GM18520 (cell line): ENCODE measurements around the gene SLC44A1.
A peak's percentile ranks its signal among the peaks of the same experiment; 100 is the strongest.

ENCODE experiments used
- ATAC-seq: cut with Tn5 transposase; IDR thresholded peaks from one replicate; pipeline ENCODE4 v1.9.1; 2021; ENCODE audit not compliant: unreplicated experiment

Gene SLC44A1

DNA sequence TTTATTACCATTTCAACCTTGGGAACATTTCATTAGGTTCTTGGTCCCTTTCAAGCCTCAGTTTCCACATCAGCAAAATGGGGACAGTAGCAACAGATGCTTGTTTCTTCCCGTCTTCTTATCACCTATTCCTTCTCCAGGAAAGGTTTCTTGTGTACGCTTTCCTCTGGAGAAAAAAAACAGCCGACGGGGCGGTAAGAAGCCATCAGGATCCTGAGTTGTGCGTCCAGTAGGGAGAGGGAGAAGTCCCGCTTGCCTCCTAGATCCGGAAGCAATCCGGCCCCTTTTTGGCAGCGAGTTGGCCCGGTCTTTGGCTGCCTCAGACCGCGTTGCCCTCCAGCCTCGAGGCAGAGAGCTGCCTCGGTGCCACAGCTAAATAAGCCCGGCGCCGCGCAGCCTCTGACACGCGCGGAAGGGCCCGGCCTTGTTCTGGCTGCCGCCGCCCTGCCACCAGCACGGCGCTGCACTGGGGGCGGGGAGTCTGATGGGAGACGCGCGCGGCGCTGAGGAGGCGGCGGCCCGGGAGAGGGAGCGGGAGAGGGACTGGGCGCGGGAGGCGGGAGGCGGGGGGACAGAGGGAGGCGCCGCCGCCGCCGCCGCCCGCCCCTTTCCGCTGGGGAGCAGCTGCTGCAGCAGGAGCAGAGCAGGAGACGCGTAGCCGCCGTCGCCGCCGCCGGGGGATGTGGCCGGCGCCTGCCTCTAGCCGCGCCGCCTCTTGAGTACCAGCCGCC, at the start of gene SLC44A1:
TSS of gene SLC44A1 (plus strand) at position 649 of the 731 bp plus-strand sequence. CDS start 218 bp downstream, outside the sequence.
- peak; percentile 87 for ATAC-seq

DNA sequence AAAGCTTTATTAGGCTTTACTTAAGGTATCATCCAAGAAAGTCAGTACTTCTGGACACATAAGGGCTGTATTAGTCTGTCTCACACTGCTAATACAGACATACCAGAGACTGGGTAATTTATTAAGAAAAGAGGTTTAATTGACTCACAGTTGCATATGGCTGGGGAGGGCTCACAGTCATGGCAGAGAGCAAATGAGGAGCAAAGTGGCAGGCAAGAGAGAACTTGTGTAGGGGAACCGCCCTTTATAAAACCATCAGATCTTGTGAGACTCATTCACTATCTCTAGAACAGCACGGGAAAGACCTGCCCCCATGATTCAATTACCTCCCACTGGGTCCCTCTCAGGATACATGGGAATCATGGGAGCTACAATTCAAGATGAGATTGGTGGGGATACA, 49.2 kb upstream of the SLC44A1 start:
- no peak for ATAC-seq

DNA sequence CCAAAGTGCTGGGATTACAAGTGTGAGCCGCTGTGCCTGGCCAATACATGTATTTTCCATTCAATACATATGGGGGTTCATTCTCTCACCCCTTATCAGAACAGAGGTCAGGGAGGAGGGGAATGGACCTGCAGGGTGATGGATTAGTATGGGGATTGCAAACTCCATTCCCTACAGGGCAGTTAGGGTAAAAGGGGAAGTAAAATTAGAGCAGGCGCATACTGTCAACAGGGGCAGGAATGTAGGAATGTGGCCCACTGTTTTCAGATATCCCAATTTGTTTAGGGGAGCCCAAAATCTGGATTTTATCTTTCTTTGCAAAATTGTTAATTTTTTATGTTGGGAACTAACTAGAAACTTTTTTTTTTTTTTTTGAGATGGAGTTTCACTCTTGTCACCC, 46.4 kb upstream of the SLC44A1 start:
- ATAC-seq, result no peak

DNA sequence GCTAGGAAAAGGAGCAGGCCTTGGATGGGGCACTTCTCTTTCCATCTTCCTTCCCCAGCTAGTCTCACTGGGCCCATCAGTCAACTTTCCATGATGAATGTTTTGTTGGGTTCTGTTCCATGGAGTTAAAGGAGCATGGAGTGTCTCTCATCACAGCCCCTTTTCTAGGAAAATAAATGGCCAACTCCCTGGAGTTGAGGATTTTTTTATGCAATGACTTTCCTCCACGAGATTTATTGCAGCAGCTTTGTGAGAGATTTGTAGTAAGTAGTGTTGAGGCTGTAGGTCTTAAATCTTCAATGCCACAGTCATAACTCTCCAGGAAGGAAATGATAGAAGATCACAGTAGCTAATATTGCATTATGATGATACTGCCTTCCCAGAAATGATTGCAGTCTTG, 45.6 kb upstream of the SLC44A1 start:
- ATAC-seq, result no peak

DNA sequence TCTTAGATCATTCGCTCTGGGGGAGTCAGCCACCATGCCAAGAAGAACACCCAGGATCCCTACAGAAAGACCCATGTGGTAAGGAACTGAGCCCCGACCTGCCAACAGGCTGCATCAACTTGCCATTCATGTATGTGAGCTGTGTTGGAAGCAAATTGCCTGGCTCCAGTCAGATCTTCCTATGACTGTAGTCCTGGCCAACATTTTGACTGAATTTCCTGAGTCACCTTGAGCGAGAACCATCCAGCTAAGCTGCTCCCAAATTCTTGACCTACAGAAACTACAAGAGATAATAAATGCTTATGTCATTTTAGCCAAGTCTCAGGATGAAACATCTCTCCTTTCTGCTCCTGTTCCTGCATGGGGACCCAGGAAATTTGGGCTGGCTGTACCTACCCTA, 40.0 kb upstream of the SLC44A1 start:
- ATAC-seq, result no peak

DNA sequence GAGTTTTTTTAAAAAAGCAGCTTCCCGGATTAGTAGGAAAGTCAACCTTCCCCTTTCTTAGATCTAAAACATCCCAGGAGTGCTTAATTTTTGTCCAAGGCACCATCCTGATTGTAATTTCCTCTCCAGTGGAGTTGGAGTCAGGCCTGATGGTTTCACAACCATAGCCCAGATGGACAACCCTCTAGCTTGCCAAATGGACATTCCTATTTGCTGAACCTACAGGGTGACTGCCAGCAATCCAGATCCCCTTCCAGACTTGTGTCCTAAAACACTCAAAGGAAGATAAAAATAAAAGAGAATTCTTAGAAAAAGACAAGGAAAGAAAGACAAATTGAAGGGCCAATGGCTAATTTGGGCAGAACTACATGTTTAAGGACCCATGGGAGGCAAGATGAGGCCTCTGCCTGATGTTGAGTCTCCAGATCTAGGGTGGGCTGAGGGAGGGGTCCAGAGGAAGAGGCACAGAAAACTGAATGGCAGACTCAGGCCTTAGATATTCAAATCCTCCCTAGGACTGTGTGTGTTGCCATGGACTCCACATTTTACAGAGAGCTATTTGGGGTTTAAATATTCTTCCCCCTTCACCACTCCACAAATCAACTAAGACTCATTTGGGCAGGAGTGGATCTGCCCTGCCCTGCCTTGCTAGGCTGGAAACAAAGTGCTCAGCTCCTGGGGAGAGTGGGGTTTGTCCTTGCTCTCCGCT, 38.5 kb upstream of the SLC44A1 start:
- ATAC-seq, result no peak

DNA sequence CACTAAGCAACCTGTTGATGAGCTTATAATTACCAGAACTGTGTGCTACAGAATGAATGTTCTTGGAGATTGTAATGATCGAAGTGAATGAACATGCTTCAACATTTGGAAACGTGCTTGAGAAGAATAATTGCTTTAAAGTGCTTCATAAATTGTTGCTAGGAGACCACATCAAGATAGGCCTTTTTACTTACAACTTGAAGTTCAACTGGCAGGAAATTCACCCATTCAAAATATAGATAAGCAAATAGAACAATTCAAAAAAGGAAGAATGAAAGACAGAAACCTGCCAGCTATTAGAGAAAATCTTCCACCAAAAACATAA, 38.0 kb upstream of the SLC44A1 start:
- ATAC-seq, result no peak

DNA sequence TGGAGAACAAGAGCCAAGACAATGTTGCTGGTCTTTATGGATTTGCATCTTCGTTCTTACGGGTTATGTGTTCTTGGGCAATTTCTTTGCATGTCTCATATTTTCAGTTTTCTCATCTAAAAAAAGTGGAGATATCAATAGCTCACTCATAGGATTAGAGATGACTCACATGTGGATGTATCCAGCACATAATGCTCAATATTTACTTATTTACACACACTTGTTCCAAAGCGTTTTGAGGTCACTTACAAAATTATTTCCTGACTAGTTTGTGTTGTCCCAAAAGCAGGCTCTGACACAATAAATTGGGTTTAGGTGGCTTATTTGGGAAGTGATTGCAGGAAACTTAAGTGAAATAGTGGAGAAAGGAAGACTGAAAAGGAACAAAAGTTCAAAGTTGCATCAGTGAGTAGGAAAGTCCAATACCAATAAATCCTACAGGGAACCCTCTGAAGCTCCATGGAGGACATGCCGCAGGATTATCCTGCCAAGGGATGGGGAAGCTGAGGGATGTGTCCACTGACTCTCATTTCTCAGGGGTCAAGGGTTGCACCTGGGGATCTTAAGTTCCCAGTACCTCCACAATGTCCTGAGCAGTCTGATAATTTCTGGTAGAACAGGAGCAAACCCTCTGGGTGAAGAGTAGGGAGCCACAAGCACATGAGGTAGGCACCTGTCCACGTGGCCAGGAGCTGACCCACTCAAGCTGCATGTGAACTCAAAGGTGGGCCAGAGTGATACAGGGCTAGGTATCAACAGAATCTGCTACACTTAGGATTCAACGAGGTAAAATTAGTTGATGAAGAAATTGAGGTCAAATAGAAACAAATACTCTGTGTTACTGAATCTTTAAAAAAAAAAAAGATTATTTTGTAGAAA, 37.4 kb upstream of the SLC44A1 start:
- ATAC-seq, result no peak

DNA sequence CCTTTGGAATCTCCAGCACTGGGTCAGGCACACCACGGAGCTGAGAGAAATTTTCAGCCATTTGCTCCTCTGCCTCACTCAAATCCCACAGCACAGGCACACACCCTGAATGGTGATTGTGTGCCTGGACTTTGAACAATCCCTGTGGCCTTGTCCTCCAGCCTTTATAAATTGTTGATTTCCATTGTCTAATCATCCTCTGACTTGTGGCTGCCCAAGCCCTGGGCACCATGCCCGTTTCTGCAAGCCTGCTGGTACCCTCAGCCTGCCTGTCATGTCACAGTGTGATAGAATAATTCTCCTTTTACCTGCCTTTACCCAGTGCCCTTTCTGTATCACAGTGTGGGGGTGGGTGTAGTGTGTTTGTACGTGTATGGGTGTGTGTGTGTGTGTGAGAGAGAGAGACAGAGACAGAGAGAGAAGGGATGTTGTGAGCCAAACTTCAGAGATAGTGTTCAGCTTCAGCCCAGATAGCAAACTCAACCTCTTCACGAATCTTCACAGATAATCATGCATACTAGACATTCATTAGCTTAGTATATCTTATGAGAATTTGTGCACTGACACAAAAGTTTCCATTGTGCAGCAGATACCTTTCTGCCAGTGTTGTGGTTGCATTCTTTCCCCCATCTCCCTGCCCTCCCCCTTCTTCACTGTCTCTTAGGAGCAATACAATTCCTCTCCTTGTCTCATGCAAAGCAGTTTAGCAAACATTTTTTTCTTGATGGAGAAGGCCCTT, 27.8 kb upstream of the SLC44A1 start:
- no peak for ATAC-seq

DNA sequence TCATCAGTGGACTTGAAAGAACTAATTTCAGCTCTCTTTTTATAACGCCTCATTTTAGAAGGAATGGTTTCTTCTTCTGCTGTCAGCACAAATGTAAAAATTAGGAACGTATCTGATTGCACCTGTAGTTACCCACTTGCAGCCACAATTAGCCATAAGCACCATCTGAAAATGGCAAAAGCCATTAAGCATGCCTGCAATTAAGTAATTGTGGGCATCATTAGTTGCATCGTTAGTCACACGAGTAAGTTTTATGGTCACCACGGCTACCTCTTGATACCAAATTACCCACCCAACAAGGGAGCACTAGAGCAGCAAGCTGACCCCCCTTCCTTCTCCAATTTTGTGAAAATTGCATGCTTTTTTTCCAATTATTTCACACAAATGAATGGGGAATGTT, 25.8 kb upstream of the SLC44A1 start:
- no peak for ATAC-seq

DNA sequence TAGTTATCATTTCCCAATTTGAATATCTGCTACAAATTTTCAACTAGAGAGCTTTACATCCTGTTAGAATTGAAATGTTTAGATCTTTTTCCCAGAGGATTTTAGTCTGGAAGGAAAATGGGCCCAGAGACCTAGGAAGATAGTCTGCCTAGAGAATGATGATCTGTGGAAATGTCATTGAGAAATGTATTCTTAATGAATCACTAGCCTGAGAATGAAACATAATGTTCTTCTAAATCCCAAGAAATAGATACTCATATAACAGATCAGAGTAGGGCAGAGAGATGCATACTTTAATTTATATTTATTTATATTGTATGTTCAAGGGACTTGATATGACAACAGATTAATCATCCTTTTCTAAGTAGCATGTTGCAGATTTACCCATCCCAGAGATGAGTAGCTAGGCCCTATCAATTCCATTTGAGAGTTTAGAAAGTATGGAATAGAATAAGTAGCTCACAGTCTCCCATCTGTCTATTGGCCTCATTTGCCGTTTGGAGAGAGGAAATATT, 25.1 kb upstream of the SLC44A1 start:
- no peak for ATAC-seq

DNA sequence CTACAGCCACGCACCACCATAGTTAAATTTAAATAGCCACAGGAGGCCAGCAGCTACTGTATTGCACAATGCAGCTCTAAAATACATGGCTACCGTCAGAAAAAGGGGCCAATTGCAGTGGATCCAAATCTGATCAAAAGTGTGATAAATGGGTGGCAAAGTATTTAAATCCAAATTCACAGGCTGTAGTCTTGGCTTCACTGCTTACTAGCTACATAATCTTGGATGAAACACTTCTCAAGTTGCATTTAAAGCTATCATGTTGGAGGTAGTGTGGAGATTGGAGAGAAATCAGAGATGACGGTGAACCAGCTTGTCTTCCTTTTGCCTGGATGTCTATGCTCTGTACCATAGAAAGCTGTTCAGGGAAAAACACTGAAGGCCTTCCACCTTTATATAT, 24.0 kb upstream of the SLC44A1 start:
- no peak for ATAC-seq

DNA sequence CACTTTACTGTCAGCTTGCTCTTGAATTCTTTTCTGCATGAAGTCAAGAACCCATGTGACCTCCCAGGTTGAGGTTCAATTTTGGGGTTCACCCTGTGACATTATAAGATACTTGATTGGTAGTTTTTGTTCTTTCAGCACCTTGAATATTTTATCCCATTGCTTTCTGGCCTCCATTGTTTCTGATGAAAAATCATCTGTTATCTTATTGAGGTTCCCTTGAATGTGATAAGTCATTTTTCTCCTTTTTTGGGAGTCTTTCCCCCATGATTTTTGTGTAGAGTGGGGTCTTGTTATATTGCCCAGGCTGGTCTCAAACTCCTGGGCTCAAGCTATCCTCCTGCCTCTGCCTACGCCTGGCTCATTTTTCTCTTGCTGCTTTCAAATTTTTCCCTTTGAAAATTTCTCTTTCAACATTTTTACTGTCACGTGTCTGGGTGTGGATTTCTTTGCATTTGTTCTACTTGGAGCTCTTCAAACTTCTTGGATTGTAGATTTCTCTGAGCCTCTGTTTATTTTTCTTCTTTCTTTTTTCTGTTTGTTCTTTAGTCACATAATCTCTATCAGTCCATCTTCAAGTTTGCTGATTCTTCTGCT, 20.8 kb upstream of the SLC44A1 start:
- ATAC-seq, result no peak

DNA sequence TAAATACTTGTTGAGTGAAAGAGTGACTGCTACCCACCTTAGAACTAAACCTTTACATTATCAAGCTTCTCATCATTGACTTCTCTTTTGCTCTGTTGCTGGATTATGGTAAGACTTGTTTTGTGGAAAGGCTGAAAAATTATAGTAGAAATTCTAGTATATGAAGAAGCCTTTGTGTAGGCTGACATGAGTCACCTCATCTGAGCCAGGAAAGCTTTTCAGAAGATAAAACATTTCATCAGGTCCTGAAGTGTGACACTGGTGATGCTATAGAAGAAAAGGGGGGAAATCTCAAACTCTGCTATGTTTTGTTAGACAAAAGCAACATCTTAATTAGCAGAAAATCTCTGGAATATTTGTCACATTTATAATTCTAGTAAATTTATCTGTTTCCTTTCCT, 18.4 kb upstream of the SLC44A1 start:
- no peak for ATAC-seq

DNA sequence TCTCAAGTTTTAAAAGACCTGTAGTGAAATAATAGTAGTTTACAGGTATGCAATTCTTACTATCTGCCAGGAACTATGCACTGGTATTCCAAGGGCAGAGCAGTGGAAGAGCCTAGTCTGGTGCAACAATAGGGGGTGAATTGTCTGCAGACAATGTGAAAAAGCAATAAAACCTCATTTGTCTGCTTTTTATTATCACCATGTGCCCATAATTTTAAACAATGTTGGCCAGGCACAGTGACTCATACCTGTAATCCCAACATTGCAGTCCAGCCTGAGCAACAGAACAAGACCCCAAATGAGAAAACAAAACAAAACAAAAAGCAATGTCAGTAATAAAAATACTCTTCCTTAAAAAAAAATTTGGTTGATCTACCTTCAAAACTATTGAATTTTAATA, 12.2 kb upstream of the SLC44A1 start:
- no peak for ATAC-seq

DNA sequence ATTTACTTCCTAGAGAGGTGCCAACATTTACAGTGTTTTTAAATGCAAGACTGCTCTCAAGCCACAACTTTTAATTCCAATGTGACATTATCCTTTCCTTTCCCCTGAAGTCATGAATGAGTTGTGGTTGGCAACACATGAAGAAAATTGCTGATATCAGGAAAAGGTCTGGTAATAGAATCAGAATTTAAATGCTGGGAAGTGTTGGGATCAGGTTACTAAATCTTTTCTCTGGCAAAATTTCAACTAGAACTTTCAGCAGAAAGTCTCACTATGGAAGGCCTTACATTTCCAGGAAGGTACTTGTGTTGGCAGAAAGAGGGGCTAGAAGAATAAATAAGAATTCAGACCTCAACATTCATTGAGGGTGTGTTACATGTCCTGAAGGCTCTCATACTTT, 10.6 kb upstream of the SLC44A1 start:
- no peak for ATAC-seq

DNA sequence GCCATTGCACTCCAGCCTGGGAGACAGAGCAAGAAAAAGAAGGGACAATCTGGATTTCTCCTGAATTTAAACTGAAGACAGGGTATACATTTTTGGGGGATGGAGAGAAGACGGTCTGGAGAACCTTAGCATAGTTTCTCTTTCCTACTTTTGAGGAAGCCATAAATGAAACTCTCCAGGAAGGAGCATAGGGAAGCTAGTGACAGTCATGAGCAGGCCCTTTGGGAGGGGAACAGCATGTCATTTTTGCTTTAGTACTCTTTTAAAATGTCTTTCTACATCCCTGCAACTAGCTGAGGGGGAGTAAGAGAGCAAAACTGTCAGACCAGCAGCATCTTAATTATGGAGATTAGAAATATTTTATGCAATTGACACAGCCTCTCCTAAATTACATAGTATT, 8.2 kb upstream of the SLC44A1 start:
- no peak for ATAC-seq

DNA sequence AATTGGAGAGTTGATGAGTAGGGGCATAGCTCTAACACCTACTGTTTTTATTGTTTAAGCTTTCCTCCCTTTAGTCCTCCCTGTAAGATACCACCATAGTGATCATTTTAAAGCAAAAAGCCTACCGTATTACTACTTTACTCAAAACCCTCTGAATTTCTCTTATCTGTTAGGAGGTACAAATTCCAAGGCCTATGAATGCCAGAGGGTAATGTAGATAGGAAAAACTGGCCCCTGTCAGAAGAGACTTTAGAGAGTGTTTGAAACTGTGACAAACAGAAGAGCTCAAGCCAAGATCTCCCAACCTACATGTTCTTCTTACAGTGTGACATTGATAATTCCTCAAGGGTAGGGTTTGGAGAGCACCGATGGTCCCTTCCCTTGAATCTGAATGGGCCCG, 7.2 kb upstream of the SLC44A1 start:
- ATAC-seq, result no peak

DNA sequence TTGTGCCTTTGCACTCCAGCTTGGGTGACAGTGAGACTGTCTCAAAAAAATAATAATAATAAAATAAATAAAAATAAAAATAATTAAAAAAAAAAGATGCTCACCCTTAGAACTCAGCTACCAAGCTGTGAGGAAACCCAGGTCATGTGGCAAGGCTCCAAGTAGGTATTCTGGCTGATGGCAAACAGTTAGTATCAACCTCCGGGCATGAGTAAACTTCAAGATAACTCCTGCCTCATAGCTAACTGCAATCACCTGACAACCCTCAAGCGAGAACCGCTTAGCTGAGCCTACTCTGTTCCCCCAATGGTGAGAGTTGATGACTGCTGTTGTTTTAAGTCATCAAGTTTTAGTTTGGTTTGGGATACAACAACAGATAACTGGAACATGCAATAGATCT, 6.1 kb upstream of the SLC44A1 start:
- ATAC-seq, result no peak

DNA sequence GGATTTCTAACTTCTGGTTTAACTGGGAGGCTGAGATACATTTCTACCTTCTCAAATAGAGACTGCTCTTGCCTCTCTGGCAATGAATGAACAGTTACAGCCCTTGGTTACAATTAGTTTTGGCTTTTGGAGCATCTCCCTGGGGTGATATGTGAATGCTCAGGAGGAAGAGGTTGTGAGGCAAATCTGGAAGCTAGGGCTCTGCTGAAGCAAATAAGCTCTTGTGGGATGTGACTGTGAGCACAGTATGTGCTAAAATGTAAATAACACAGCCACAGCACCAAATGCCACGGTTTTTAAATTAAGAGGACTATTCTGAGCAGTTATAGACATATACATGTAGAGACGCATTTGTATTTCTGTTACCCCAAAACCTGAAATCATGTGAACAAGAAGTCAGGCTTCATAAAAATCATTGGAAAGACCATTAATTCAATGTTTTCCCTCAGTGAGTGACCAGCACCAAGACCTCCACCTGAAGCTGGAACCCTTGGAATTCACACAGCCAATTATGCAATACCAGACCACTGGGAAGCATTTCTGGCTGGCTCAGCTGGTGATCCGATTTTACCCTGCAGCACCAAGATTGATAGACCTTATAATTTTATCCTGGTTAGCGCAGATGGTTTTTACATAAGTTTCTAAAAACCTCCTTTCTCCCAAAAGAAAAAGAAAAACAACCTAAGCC, 3.0 kb upstream of the SLC44A1 start:
- no peak for ATAC-seq
